Liver (tissue), 9 donors: ENCODE data around the gene SYT8. TPM values are rescaled to one million over a fixed set of nuclear protein-coding genes. Genes with fewer than 3 reads are reported as not detected.

ENCODE experiments used
- DNase-seq: peaks from one replicate; pipeline ENCODE4 v3.0.0-alpha.2; 2017; ENCODE audit warnings: low spot score
- H3K27ac ChIP-seq, 2 donors: one replicate each; pipeline ENCODE4 v1.7.0; 2013; ENCODE audit warnings: inconsistent platforms in 2 of 2, low read length in 2 of 2, control low read depth in 1 of 2, low read depth in 1 of 2, mild to moderate bottlenecking in 1 of 2
- H3K27me3 ChIP-seq, 4 donors: one replicate each; pipeline versions ENCODE4 v1.6.1 to v1.7.0; 2013; ENCODE audit warnings: low read length in 3 of 4, inconsistent platforms in 1 of 4, mild to moderate bottlenecking in 1 of 4, moderate library complexity in 1 of 4; ENCODE audit not compliant: control insufficient read depth in 4 of 4, insufficient read depth in 4 of 4
- H3K36me3 ChIP-seq, 4 donors: one replicate each; pipeline versions ENCODE4 v1.6.1 to v1.7.0; 2013; ENCODE audit warnings: low read length in 3 of 4, mild to moderate bottlenecking in 3 of 4, low read depth in 1 of 4, moderate library complexity in 1 of 4; ENCODE audit not compliant: control insufficient read depth in 4 of 4, insufficient read depth in 3 of 4
- H3K4me1 ChIP-seq, 4 donors: one replicate each; pipeline versions ENCODE4 v1.6.1 to v1.7.0; 2013; ENCODE audit warnings: low read length in 3 of 4, mild to moderate bottlenecking in 3 of 4, moderate library complexity in 1 of 4; ENCODE audit not compliant: control insufficient read depth in 4 of 4, insufficient read depth in 4 of 4
- H3K4me3 ChIP-seq, 3 donors: one replicate each; pipeline versions ENCODE4 v1.6.1 to v1.7.0; 2013; ENCODE audit warnings: low read length in 3 of 3, control low read depth in 1 of 3, low read depth in 1 of 3, mild to moderate bottlenecking in 1 of 3
- H3K9ac ChIP-seq, 2 donors: one replicate each; pipeline ENCODE4 v1.7.0; 2013; ENCODE audit warnings: low read length in 2 of 2, mild to moderate bottlenecking in 2 of 2, moderate library complexity in 2 of 2, control low read depth in 1 of 2, low read depth in 1 of 2
- H3K9me3 ChIP-seq, 4 donors: one replicate each; pipeline versions ENCODE4 v1.6.1 to v1.7.0; 2013; ENCODE audit warnings: low read length in 3 of 4; ENCODE audit not compliant: control insufficient read depth in 4 of 4
- EGR1 ChIP-seq, 2 donors: IDR thresholded peaks; 2 replicates each; pipeline ENCODE4 v1.6.1; 2016 to 2018; ENCODE audit warnings: antibody characterized with exemption in 2 of 2, low read depth in 2 of 2
- FOXA1 ChIP-seq: IDR thresholded peaks from 2 replicates; pipeline ENCODE4 v1.6.1; 2016; ENCODE audit warnings: antibody characterized with exemption
- FOXA2 ChIP-seq: IDR thresholded peaks from 2 replicates; pipeline ENCODE4 v1.6.1; 2016; ENCODE audit warnings: antibody characterized with exemption
- HNF4A ChIP-seq, 2 donors: conservative IDR thresholded peaks; 2 replicates each; pipeline ENCODE4 v1.6.1; 2016; ENCODE audit warnings: antibody characterized with exemption in 2 of 2, mild to moderate bottlenecking in 2 of 2
- HNF4G ChIP-seq: IDR thresholded peaks from 2 replicates; pipeline ENCODE4 v1.6.1; 2016; ENCODE audit warnings: antibody characterized with exemption
- JUND ChIP-seq, 2 donors: IDR thresholded peaks; 2 replicates each; pipeline ENCODE4 v1.6.1; 2016; ENCODE audit warnings: antibody characterized with exemption in 2 of 2
- NR2F2 ChIP-seq: IDR thresholded peaks from 2 replicates; pipeline ENCODE4 v1.6.1; 2016; ENCODE audit warnings: antibody characterized with exemption
- RXRA ChIP-seq, 2 donors: IDR thresholded peaks; 2 replicates each; pipeline ENCODE4 v1.6.1; 2017 to 2018; ENCODE audit warnings: antibody characterized with exemption in 2 of 2, mild to moderate bottlenecking in 1 of 2
- SP1 ChIP-seq: IDR thresholded peaks from 2 replicates; pipeline ENCODE4 v1.6.1; 2018; ENCODE audit warnings: antibody characterized with exemption, mild to moderate bottlenecking
- YY1 ChIP-seq: IDR thresholded peaks from 2 replicates; pipeline ENCODE4 v1.6.1; 2016; ENCODE audit warnings: antibody characterized with exemption, mild to moderate bottlenecking
- WGBS: extraction: QIAGEN DNeasy Blood & Tissue Kit; methylation state at CpG from one replicate; pipeline ENCODE4 v1.1.7; 2013; 5-methylcytosine and 5-hydroxymethylcytosine counted together
- polyA plus RNA-seq, 2 donors: library from polyadenylated mRNA; stranded (reverse) in 1 of 2; unstranded in 1 of 2; fragments of 200-250 nt in 1 of 2; fragments of >200 nt in 1 of 2; fragmentation: Nextera tagmentation in 1 of 2; extraction: Ambion mirVana in 1 of 2; gene quantifications; one replicate each; pipeline versions ENCODE4 v1.2.1 to v1.2.3, GENCODE V29; 2013 to 2015
- total RNA-seq, 2 donors: library from RNA; depleted of rRNA; stranded (reverse); fragments of >200 nt; gene quantifications; one replicate each; pipeline ENCODE4 v1.2.3, GENCODE V29; 2014
- TF ChIP-seq, protein P1 (sequence below): IDR thresholded peaks from 2 replicates; pipeline ENCODE4 v1.6.1; 2016; ENCODE audit warnings: antibody characterized with exemption, mild to moderate bottlenecking
- TF ChIP-seq, protein P2 (sequence below): fragments of 150-350 bp; IDR thresholded peaks from 2 replicates; pipeline ENCODE4 v1.5.1; 2017; ENCODE audit warnings: improper control_type of control experiment, low read depth, low read length; ENCODE audit not compliant: missing input control
- TF ChIP-seq, protein P3 (sequence below): IDR thresholded peaks from 2 replicates; pipeline ENCODE4 v1.6.1; 2016; ENCODE audit warnings: antibody characterized with exemption
- donor health status: healthy.
- donor health status: healthy.
- donor health status: healthy.
- donor health status: healthy.
- donor health status: healthy.

Gene SYT8
- total and polyA plus RNA-seq, 4 donors, result 0.17 to 0.99 (median 0.35) TPM

DNA sequence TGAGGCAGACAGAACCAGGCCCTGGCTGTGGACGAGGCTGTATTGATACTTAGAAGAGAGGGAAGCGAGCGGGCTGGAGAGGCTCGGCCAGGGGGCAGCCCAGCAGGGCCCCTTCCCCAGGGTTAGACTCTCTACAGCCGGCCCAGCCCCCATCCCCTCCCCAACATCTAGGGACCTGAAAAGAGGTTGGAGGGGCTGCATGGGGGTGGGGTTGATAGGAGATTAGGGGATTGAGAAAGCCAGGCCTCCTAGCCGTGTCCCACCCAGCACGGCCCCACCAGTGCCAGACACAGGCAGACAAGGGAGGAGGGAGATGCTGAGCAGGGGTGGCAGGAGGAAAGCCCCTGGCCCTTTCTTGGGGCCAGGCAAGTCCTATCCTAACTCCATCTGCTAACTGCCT lies 23.8 kb downstream of the SYT8 start:
- WGBS, result 89% methylated on average over 7 of the region's 7 CpGs
- TF ChIP-seq SP1, result no peak
- TF ChIP-seq, protein P1, sequence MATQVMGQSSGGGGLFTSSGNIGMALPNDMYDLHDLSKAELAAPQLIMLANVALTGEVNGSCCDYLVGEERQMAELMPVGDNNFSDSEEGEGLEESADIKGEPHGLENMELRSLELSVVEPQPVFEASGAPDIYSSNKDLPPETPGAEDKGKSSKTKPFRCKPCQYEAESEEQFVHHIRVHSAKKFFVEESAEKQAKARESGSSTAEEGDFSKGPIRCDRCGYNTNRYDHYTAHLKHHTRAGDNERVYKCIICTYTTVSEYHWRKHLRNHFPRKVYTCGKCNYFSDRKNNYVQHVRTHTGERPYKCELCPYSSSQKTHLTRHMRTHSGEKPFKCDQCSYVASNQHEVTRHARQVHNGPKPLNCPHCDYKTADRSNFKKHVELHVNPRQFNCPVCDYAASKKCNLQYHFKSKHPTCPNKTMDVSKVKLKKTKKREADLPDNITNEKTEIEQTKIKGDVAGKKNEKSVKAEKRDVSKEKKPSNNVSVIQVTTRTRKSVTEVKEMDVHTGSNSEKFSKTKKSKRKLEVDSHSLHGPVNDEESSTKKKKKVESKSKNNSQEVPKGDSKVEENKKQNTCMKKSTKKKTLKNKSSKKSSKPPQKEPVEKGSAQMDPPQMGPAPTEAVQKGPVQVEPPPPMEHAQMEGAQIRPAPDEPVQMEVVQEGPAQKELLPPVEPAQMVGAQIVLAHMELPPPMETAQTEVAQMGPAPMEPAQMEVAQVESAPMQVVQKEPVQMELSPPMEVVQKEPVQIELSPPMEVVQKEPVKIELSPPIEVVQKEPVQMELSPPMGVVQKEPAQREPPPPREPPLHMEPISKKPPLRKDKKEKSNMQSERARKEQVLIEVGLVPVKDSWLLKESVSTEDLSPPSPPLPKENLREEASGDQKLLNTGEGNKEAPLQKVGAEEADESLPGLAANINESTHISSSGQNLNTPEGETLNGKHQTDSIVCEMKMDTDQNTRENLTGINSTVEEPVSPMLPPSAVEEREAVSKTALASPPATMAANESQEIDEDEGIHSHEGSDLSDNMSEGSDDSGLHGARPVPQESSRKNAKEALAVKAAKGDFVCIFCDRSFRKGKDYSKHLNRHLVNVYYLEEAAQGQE, result no peak
- TF ChIP-seq EGR1 (IDR thresholded peaks at IDR 0.05; ENCODE audit: low read depth in 2 of 2), result no peak
- no peak for TF ChIP-seq RXRA (IDR thresholded peaks at IDR 0.05)
- TF ChIP-seq HNF4G, result no peak
- TF ChIP-seq, protein P2, sequence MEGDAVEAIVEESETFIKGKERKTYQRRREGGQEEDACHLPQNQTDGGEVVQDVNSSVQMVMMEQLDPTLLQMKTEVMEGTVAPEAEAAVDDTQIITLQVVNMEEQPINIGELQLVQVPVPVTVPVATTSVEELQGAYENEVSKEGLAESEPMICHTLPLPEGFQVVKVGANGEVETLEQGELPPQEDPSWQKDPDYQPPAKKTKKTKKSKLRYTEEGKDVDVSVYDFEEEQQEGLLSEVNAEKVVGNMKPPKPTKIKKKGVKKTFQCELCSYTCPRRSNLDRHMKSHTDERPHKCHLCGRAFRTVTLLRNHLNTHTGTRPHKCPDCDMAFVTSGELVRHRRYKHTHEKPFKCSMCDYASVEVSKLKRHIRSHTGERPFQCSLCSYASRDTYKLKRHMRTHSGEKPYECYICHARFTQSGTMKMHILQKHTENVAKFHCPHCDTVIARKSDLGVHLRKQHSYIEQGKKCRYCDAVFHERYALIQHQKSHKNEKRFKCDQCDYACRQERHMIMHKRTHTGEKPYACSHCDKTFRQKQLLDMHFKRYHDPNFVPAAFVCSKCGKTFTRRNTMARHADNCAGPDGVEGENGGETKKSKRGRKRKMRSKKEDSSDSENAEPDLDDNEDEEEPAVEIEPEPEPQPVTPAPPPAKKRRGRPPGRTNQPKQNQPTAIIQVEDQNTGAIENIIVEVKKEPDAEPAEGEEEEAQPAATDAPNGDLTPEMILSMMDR, result no peak
- no peak for TF ChIP-seq YY1
- TF ChIP-seq FOXA1, result no peak
- TF ChIP-seq, protein P3, sequence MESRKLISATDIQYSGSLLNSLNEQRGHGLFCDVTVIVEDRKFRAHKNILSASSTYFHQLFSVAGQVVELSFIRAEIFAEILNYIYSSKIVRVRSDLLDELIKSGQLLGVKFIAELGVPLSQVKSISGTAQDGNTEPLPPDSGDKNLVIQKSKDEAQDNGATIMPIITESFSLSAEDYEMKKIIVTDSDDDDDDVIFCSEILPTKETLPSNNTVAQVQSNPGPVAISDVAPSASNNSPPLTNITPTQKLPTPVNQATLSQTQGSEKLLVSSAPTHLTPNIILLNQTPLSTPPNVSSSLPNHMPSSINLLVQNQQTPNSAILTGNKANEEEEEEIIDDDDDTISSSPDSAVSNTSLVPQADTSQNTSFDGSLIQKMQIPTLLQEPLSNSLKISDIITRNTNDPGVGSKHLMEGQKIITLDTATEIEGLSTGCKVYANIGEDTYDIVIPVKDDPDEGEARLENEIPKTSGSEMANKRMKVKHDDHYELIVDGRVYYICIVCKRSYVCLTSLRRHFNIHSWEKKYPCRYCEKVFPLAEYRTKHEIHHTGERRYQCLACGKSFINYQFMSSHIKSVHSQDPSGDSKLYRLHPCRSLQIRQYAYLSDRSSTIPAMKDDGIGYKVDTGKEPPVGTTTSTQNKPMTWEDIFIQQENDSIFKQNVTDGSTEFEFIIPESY, result no peak
- no peak for TF ChIP-seq FOXA2
- no peak for TF ChIP-seq JUND (IDR thresholded peaks at IDR 0.05)
- H3K4me1 ChIP-seq, result peaks cover 0 to 5% (median 3%) of the 10 kb centered on the region in 4 donors
- DNase-seq, result no peak
- no peaks in the 10 kb centered on the region for H3K36me3 ChIP-seq
- no peak overlapping the region for H3K9ac ChIP-seq
- no peak overlapping the region for H3K4me3 ChIP-seq
- H3K27ac ChIP-seq, result no peak overlapping the region
- H3K27me3 ChIP-seq, result no peaks in the 10 kb centered on the region
- no peaks in the 10 kb centered on the region for H3K9me3 ChIP-seq

DNA sequence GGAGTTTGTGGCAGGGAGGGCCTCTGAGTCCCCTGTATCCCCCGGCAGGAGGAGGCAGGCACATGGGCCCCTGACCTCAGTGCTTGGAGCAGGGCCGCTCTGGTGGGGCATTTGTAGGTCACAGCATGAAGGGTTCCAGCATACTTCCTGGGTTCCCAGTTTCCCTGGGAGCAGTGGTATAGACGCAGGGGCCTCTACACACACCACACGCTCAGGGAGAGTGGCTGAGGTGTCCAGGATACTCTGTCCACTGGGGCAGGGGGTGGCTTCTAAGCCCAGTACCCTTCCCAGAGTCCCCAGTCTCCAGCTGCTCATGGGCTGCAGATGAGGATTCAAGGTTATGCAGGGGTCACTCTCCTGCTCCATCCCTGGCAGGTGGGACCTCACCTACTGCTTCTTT lies 24.2 kb downstream of the SYT8 start:
- Histone ChIP-seq H3K27ac (no peak overlapping the region), H3K9ac (no peak overlapping the region), H3K36me3 (no peaks in the 10 kb centered on the region), H3K9me3 (no peaks in the 10 kb centered on the region), H3K4me3 (no peak overlapping the region), H3K4me1 (peaks cover 0 to 5% (median 5%) of the 10 kb centered on the region in 4 donors), H3K27me3 (no peaks in the 10 kb centered on the region)
- TF ChIP-seq HNF4A (conservative IDR thresholded peaks at IDR 0.05) (no peak), NR2F2 (no peak), JUND (IDR thresholded peaks at IDR 0.05) (no peak), FOXA1 (no peak), YY1 (no peak), HNF4G (no peak), RXRA (IDR thresholded peaks at IDR 0.05) (no peak)
- 82% methylated on average over 4 of the region's 4 CpGs for WGBS
- no peak for DNase-seq
